Measurements from ENCODE around the gene MCOLN2.
"Not testable (repeated sequence)": the region's sequence is repeated elsewhere in the genome, so short reads cannot be mapped to it uniquely, and the experiment has no call there.

MCOLN2 gene

DNA sequence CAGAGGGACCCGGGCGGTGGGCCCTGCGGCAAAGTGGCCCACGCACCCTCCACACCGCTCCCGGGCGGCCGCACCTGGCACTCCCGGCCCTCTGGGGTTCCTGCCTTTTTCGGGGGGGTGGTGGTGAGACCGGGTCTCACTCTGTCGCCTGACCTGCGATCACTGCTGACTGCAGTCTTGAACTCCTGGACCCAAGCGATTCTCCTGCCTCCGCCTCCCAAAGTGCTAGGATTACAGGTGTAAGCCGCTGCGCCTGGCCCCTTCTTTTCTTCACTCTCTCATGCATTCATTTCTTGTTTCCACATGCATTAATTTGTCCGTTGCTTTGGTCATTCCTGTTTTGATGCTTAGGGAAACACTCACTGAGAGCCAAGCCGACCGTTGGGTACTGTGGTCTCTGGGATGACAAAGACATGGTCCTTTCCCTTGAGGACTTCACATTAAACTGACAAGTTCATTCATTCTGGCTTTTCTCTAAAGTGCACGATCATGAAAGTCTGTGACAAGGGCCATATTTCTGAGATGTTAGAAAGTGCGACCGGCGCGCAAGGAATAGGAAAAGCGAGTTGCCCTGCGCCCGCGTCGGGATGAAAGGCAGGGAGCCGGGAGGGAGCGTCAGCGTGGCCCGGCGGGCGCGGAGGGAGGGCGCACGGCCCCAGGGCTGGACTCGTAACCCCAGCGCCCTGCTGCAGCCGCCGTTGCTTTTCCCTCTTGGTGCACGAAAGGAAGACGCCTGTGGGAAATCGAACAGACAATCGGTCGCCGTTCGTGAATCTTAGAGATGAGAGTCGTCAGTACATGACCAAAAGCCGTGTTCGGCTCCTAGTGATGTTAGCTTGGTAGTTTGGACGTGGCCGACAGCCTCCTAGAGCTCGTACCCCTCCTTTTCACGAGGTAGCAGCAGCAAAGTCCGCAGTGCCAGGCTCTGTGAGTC is 1.0 kb upstream of the MCOLN2 start:
- TF ChIP-seq, protein P1, sequence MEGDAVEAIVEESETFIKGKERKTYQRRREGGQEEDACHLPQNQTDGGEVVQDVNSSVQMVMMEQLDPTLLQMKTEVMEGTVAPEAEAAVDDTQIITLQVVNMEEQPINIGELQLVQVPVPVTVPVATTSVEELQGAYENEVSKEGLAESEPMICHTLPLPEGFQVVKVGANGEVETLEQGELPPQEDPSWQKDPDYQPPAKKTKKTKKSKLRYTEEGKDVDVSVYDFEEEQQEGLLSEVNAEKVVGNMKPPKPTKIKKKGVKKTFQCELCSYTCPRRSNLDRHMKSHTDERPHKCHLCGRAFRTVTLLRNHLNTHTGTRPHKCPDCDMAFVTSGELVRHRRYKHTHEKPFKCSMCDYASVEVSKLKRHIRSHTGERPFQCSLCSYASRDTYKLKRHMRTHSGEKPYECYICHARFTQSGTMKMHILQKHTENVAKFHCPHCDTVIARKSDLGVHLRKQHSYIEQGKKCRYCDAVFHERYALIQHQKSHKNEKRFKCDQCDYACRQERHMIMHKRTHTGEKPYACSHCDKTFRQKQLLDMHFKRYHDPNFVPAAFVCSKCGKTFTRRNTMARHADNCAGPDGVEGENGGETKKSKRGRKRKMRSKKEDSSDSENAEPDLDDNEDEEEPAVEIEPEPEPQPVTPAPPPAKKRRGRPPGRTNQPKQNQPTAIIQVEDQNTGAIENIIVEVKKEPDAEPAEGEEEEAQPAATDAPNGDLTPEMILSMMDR (conservative IDR thresholded peaks at IDR 0.05): no peak
- peak overlapping the region; percentile 58; the same call in 1 of the 2 replicates for H3K27ac ChIP-seq

- no peak overlapping the region for H3K27ac ChIP-seq
Observed at GRCh38 chr1:84995484-84996334, 1.2 kb downstream of the MCOLN2 start.

GRCh38 chr1:84991097-84991920 is 5.6 kb downstream of the MCOLN2 start:
- no peak overlapping the region for H3K27ac ChIP-seq
- TF ChIP-seq, protein P1 (conservative IDR thresholded peaks at IDR 0.05): no peak

More at GRCh38 chr1:84995484-84996334, 1.2 kb downstream of the MCOLN2 start:
- TF ChIP-seq, protein P1 (conservative IDR thresholded peaks at IDR 0.05): no peak

DNA sequence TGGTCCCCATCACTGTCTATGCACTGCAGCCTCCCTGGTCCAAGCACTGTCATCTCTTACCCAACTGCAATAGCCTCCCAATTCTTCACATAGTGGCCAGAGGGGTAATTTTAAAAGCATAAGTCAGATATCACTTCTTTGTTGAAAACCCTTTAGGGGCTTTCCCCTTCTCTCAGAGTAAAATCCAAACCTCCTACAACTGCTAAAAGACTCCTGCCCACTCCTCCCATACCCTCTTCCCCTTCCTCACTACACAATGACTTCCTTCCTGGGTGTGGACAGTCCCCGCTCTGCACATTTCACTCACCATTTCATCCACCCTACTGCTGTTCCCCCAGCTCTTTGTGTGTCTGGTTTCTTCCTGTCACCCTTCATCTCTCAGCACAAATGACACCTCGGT is 8.3 kb downstream of the MCOLN2 start:
- TF ChIP-seq, protein P1 (conservative IDR thresholded peaks at IDR 0.05): no peak

GRCh38 chr1:84986561-84986960 is 10.4 kb downstream of the MCOLN2 start:
- H3K27ac ChIP-seq: not testable (repeated sequence)

More for the DNA sequence above, 8.3 kb downstream of the MCOLN2 start:
- no peak overlapping the region for H3K27ac ChIP-seq

DNA sequence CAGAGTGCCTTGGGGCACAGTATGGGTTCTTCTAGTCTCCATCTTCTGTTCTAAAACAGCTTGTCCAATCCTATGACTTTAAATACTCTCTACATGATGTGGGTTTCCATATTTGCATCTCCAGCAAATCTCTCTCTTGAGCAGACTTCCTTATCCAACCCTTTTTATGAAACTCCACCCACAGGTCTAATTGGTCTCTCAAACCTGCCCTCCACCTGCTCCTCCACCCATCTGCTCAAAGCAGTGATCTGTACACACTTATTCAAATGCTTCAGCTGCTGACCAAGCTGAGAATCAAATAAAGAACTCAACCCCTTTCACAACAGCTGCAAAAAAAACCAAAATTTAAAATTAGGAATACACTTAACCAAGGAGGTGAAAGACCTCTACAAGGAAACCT is 11.5 kb downstream of the MCOLN2 start:
- TF ChIP-seq, protein P1 (conservative IDR thresholded peaks at IDR 0.05): no peak
- no peak overlapping the region for H3K27ac ChIP-seq

DNA sequence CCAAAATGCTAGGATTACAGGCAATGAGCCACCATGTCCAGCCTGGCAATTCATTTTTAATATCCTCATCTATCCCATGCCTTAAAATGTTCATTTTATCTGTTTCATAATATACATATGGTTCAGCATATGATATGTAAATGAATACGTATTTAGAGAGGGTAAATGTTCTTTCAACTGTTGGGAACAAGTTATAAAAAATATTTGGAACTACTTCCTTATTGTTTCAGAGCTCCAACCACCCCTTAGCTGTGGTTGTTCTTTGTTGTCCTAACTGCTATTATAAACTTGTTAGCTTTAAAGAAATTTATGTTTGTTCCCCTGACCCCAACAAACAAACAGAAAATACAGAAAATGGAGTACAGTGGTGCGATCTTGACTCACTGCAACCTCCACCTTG is 14.5 kb downstream of the MCOLN2 start:
- TF ChIP-seq, protein P1 (conservative IDR thresholded peaks at IDR 0.05): no peak
- no peak overlapping the region for H3K27ac ChIP-seq
